Measurements from ENCODE around the gene C17orf100. TPM values are rescaled to one million over a fixed set of nuclear protein-coding genes. Genes with fewer than 3 reads are reported as not detected.
A peak's percentile ranks its signal among the peaks of the same experiment; 100 is the strongest.

The C17orf100 gene
- total and polyA plus RNA-seq, 2 of the 13 experiments (the other 11 are each of a cell fraction or from before 2014, with no cell fraction given), result 3.6 to 8.7 TPM

DNA sequence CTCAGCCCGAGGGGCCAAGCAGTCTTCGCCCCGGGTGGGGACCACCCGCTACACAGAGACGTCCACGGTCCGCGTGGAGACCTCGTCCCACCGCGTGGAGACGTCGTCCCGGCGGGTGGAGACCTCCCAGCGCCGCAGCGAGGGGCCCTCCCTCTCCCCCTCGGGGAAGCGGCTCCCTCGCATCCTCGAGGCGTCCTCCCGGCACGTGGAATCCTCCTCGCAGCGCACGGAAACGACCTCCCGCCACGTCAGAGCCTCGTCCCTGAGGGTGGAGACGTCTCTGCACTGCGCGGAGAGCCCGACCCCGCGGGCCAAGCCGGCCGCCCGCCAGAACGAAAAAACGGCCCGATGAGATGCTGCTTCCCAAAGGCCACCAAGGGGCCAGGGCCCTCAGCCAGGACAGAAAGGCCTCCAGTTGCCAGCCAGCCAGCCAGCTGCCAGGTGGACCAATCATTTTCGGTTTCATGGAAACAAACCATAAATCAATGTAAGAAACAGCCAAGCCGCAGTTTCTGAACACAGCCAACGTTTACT is 424 bp downstream of the C17orf100 start (continued):
- TF ChIP-seq ZBTB38 (CRISPR knock-in tag; IDR thresholded peaks at IDR 0.05) (peak; percentile 67; the same call in 1 of the 2 replicates), ZNF781 (CRISPR knock-in tag; IDR thresholded peaks at IDR 0.05; ENCODE audit: borderline replicate concordance, not compliant biosample characterization) (peak; percentile 100), NFE2L2 (IDR thresholded peaks at IDR 0.05; ENCODE audit: low read length) (no peak), ZNF547 (CRISPR knock-in tag; IDR thresholded peaks at IDR 0.05) (peak; percentile 100), ZNF512B (CRISPR knock-in tag; IDR thresholded peaks at IDR 0.05; ENCODE audit: borderline replicate concordance) (no peak), ELF4 (CRISPR knock-in tag; IDR thresholded peaks at IDR 0.05; ENCODE audit: borderline replicate concordance) (peak; percentile 81; the same call in 1 of the 2 replicates), KDM4B (CRISPR knock-in tag; IDR thresholded peaks at IDR 0.05) (no peak; the same call in 1 of the 2 replicates), SMAD1 (CRISPR knock-in tag; IDR thresholded peaks at IDR 0.05; ENCODE audit: borderline replicate concordance, low read depth) (peak; percentile 84; the same call in 1 of the 2 replicates), NCOR1 (IDR thresholded peaks at IDR 0.05; ENCODE audit: borderline replicate concordance, low read length) (no peak), ZNF768 (CRISPR knock-in tag; IDR thresholded peaks at IDR 0.05) (peak; percentile 88), CHCHD3 (CRISPR knock-in tag; IDR thresholded peaks at IDR 0.05) (peak; percentile 96), ISL2 (CRISPR knock-in tag; IDR thresholded peaks at IDR 0.05) (peak; percentile 30; the same call in 1 of the 2 replicates), POGZ (CRISPR knock-in tag; IDR thresholded peaks at IDR 0.05) (no peak; the same call in 1 of the 2 replicates), KDM1A (CRISPR knock-in tag; IDR thresholded peaks at IDR 0.05) (peak; percentile 64; the same call in 1 of the 2 replicates), BORCS8-MEF2B (CRISPR knock-in tag; IDR thresholded peaks at IDR 0.05) (peak; percentile 97), ZNF724P (CRISPR knock-in tag; IDR thresholded peaks at IDR 0.05; ENCODE audit: borderline replicate concordance) (peak; percentile 94), CSRNP2 (CRISPR knock-in tag; conservative IDR thresholded peaks at IDR 0.05; ENCODE audit: low read depth) (no peak), FOXO1 (CRISPR knock-in tag; IDR thresholded peaks at IDR 0.05) (peak; percentile 67), FOXA3 (CRISPR knock-in tag; IDR thresholded peaks at IDR 0.05) (peak; percentile 24; the same call in 1 of the 2 replicates), SP1 (IDR thresholded peaks at IDR 0.05) (no peak), SP1 (CRISPR knock-in tag; IDR thresholded peaks at IDR 0.05) (no peak), ZNF530 (CRISPR knock-in tag; IDR thresholded peaks at IDR 0.05; ENCODE audit: low read depth) (peak; percentile 83; the same call in 1 of the 2 replicates)
- TF ChIP-seq, protein P1, sequence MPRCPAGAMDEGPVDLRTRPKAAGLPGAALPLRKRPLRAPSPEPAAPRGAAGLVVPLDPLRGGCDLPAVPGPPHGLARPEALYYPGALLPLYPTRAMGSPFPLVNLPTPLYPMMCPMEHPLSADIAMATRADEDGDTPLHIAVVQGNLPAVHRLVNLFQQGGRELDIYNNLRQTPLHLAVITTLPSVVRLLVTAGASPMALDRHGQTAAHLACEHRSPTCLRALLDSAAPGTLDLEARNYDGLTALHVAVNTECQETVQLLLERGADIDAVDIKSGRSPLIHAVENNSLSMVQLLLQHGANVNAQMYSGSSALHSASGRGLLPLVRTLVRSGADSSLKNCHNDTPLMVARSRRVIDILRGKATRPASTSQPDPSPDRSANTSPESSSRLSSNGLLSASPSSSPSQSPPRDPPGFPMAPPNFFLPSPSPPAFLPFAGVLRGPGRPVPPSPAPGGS (CRISPR knock-in tag; IDR thresholded peaks at IDR 0.05), result peak; percentile 98; the same call in 1 of the 2 replicates
